Adrenal gland (tissue), 5 donors: ENCODE measurements around the gene VPREB1.
"Not testable (repeated sequence)": the region's sequence is repeated elsewhere in the genome, so short reads cannot be mapped to it uniquely, and the experiment has no call there.

Source experiments
- POLR2A ChIP-seq, 2 donors: fragments of 450-650 bp; IDR thresholded peaks; one replicate each; pipeline ENCODE4 v1.6.1; 2017; ENCODE audit warnings: antibody characterized with exemption in 2 of 2, mild to moderate bottlenecking in 2 of 2, moderate library complexity in 1 of 2
- TF ChIP-seq, protein P1 (sequence below), 6 experiments: fragments of 450-650 bp in 4 of 6; fragments of 200-600 bp in 2 of 6; sonication (generic) in 1 of 6; IDR thresholded peaks; 1 replicate in 5 of 6; 2 replicates in 1 of 6; pipeline versions ENCODE4 v1.5.1 to v1.8.0; 2016 to 2021; ENCODE audit warnings: antibody characterized with exemption in 6 of 6, mild to moderate bottlenecking in 2 of 6, moderate library complexity in 1 of 6
- donor health status: DM: no; HTN: no; CAD: no.

DNA sequence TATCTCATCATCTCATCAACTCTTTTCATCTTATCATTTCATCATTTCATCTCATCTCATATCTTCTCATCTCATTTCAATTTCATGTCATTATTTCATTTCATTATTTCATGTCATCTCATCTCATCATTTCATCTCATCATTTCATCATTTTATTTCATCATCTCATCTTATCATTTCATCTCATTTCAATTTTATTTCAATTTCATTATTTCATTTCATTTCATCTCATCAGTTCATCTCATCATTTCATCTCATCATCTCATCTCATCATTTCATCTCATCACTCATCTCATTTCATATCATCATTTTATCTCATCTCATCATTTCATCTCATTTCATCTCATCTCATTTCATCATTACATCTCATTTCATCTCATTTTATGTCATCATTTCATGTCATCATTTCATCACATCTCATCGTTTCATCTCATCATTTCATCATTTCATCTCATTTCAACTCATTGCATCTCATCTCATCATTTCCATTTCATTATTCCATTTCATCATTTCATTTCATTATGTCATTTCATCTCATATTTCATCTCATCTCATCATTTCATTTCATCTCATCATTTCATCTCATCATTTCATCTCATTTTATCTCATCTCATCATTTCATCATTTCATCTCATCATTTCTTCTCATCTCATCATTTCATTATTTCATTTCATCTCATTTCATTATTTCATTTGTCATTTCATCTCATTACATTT, 42.0 kb downstream of the VPREB1 start:
- TF ChIP-seq, protein P1, sequence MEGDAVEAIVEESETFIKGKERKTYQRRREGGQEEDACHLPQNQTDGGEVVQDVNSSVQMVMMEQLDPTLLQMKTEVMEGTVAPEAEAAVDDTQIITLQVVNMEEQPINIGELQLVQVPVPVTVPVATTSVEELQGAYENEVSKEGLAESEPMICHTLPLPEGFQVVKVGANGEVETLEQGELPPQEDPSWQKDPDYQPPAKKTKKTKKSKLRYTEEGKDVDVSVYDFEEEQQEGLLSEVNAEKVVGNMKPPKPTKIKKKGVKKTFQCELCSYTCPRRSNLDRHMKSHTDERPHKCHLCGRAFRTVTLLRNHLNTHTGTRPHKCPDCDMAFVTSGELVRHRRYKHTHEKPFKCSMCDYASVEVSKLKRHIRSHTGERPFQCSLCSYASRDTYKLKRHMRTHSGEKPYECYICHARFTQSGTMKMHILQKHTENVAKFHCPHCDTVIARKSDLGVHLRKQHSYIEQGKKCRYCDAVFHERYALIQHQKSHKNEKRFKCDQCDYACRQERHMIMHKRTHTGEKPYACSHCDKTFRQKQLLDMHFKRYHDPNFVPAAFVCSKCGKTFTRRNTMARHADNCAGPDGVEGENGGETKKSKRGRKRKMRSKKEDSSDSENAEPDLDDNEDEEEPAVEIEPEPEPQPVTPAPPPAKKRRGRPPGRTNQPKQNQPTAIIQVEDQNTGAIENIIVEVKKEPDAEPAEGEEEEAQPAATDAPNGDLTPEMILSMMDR (IDR thresholded peaks at IDR 0.05): not testable (repeated sequence)
- not testable (repeated sequence) for TF ChIP-seq POLR2A (IDR thresholded peaks at IDR 0.05)
